ENCODE measurements around the gene ALAS1.

ALAS1 gene

DNA sequence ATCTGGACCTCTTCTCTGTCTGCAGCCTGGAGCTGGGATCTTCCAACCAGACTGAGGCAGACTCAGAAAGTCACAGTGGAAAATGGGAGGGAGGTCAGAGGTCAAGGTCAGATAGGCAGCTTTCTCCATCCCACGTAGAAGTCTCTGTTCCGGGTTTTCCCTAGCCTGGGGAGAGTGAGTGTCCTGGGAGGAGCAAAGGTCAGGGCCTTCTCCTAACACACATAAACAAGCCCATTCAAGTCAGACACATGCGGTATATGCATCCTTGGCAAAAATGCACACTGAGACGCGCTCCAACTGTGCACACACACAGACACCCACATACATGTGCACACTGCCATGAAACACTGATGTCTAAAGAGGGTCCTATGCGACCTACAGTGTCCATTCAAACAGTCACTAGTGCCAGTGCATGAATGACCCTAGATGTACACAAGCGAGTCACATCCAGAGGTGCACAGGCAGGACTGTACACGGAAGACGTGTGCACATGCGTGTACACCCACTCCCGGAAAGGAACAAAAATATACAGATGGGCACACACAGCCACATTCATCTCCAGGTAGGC, 40.3 kb downstream of the ALAS1 start:
- DNase-seq, result peak; percentile 31

DNA sequence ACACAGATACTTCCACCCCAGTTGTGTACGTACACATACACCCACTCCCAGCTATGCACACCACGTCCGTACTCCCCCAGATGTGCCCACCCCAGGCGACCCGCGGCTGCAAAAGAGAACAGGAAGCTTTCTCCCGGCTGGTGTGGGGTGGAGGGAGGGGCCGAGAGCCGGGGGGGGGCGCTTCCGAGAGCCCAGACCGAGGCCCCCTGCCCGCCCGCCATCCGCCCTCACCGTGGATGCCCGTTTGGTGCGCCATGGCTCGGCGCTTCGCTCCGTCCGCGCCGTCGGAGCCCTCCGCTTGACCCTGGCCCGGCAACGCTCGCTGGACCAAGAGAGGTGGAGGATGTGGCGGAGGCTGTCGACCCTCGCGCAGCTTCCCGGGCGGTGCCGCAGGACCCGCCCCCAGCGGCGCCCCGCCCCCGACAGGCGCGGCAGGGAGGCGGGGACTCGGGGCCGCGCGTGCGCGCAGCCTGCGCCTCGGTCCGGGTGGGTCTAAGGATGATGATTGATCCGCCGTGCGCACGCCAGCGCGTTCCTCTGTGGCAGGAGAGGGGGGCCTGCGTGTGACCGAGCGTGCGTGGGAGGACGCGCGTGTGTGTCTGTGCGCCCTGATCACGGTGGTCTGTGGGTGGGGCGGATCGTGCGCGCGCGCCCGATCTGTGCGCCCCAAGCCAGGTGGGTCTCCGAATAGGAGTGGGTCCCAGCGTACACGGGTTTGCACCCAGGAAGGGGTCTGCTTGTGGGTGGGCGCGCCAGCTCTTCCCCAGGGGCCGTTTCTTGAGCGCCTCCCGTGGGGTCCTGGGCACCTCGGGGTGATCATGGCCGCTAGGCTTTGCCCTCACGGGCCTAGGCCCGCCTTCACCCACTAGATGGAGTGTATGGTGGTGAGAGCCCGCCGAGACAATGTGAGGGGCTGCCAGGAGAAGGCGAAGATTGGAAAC, 41.1 kb downstream of the ALAS1 start, which contains the start of gene TWF2:
TWF2 (minus strand) TSS at position 398 of the 941 bp plus-strand sequence; CDS start at position 256, 142 bp downstream.
- peak; percentile 69 for DNase-seq

DNA sequence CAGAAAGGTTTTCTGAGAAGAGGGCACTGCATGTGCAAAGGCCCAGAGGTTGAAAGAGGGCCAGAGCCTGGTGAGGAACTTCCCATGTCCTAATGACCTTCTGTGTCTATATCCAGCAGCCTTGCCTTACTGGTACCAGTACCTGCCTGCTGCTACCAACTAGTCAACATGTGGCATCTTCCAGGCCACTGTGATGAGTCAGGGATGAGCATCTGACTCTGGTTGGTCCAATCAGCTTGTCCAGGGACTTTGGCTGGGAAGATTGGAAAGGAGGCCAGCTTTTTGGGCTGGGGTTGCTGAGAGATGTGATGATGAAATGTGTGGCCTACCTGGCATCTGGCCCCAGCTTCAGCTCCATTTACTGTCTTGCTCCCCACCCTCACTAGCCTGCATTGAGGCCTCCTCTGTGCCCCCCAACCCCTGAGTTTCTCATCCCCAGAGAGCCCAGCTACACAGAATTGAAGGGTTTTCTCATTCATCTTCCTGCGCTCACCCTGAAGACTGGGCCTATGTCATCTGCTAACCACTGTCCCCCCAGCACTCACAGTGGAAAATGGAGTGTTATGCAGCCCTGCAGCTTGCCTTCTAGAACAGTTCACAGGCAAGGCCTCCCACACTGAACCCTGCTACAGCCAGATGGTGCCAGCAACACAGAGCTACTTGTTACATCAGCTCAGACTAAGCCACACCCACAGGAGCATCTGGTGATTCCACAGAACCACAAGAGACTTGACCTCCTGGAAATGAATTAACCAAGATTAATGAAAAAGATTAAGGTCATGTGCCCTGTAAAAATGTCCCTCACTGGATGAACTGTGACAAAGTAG, 42.3 kb downstream of the ALAS1 start:
- DNase-seq, result peak; percentile 67

DNA sequence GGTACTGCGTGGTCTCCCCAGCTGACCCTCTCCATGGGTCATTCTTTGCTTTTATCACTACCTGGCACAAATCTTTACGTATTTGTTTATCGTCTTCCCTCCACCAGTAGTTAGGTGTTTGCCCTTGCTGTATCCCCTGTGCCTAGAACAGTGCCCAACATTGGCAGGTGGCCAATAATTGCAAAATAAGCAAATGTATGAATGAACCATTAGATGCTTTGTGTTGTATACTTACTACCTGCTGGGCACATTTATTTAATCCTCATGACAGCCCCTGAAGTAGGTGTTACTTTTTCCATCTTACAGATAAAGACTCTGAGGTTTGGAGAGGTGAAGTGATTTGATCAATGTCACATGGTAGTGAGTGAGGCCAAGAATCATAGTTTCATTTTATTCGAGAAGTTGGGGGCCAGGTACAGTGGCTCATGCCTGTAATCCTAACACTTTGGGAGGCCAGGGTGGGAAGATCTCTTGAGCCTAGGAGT, 43.0 kb downstream of the ALAS1 start:
- no peak for DNase-seq

DNA sequence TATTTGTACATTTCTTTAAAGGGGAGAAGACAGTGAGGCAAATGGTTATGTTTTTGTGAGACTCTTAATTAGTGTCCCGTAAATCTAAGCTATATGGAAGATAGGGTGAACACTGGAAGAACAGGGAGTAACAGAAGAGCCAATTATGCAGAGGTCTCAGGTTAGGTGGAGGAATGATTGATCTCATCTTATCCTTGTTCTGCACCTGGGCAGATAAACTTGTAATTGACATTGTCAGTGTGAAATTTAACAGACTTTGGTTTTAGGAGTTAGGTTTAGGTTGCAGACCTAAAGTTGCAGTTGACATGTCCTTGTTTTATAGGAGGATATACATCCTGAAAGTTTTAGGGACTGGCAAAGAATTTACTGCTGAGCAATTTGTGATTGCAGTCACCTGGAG, 44.1 kb downstream of the ALAS1 start:
- DNase-seq, result no peak

DNA sequence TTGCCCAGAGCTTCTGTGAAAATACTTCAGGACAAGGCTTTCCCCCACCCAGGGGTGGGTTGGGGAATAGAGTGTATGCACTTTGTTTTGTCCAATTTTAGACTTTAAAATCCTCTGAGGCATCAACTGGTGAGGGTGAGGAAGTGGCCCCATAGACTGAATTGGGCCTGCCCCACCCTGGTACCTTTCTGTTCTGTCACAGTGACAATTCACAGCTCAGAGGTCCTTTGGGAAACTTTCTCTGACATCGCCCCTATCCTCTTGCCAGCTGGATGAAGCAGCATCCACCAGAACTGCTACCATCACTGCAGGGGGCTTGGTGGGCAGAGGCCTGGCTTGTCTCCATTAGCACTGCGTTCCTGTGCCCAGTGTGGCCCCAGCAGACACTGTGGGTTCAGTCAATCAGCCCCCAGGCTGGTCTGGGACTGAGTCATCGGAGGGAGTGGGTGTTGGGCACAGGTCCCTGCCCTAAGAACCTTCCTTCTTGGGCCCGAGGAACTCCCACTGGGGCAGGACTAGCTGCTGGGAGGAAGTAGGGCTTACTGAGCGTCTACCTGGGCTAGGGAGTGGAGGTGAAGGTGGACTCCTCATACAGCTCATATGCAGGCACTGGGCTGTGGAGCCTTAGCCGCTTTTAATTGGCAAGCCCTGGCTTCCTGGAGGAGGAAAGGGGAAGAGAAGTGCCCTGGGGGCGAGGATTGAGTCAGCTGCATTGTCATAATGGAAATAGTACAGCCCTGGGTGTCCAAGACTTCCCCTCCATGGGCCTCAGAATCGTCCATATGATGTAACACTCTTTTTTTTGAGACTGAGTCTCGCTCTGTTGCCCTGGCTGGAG, 46.0 kb downstream of the ALAS1 start:
- DNase-seq, result no peak

DNA sequence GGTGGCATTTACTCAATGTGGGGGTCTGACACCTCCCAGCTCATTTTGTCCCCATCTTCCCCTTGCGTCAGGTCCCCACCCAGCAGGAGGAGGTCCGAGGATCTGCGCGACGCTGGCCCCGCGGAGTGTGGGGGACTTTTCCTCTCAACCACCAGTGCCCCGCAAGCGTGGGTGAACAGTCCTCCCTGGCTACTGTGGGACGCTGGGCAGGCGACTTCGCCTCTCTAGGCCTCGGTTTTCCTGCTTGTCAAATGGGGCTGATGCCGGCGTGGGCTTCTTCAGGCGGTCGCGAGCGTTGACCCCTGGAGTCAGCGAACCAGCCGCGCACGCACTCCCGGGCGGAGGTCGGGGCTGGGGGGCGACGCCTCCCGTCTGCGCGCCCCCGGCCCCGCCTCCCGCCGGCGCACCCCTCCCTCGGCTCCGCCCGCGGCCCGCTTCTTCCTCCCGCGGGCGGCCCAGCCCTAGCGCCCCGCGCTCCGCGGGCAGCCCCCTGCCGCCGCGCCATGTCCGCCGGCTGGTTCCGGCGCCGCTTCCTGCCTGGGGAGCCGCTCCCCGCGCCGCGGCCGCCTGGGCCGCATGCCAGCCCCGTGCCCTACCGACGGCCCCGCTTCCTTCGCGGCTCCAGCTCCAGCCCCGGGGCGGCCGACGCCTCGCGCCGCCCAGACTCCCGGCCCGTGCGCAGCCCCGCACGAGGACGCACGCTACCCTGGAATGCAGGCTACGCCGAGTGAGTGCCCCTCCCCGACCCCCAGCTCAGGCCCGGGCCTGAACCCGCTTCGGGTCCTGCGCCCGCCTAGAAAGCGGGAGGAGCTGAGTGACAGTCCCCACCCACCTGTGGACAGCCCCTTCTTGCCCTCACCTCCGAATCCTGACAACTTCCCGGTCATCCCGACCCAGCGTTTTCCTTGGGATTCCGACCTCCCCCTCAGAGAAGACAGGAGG, 47.6 kb downstream of the ALAS1 start, which contains the start of gene PPM1M:
PPM1M (plus strand) TSS at position 438 of the 942 bp plus-strand sequence; CDS start at position 504, 66 bp downstream.
- peak; percentile 49 for DNase-seq

DNA sequence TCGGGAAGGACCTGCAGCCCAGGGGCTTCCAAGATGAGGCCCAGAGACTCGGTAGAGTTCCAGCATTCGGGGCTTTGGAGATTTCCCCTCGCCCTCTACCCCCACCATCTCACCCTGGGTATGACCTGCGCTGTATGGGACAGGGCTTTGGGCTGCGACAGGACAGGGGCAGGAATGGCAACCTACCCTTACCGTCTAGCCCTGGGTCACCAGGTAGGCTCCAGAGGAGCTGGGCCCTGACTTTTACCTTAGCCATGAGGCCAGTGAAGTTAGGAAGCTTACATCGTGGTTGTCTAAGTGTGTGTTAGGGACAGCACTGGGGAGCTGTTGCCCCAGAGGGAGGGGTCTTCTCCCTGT, 48.3 kb downstream of the ALAS1 start:
- peak; percentile 45 for DNase-seq

DNA sequence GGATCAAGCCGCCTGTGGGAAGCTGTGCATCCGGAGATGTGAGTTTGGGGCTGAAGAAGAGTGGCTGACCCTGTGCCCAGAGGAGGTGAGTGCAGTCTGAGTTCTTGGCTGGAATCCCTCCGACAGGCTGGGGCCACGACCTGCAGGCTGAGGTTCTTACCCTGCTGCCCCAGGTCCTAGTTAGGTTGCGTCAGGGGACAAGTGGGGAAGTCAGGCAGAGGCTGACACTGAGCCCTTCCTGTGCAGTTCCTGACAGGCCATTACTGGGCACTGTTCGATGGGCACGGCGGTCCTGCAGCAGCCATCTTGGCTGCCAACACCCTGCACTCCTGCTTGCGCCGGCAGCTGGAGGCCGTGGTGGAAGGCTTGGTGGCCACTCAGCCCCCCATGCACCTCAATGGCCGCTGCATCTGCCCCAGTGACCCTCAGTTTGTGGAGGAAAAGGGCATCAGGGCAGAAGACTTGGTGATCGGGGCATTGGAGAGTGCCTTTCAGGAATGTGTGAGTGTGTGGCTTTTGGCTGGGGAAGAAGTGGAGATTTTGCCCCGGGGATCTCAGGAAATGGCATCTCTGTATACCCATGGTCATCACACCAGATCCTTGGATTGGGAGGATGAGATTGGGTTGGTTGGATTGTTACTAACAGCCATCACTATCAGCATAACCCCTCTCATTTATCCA, 48.9 kb downstream of the ALAS1 start:
- DNase-seq, result peak; percentile 56

DNA sequence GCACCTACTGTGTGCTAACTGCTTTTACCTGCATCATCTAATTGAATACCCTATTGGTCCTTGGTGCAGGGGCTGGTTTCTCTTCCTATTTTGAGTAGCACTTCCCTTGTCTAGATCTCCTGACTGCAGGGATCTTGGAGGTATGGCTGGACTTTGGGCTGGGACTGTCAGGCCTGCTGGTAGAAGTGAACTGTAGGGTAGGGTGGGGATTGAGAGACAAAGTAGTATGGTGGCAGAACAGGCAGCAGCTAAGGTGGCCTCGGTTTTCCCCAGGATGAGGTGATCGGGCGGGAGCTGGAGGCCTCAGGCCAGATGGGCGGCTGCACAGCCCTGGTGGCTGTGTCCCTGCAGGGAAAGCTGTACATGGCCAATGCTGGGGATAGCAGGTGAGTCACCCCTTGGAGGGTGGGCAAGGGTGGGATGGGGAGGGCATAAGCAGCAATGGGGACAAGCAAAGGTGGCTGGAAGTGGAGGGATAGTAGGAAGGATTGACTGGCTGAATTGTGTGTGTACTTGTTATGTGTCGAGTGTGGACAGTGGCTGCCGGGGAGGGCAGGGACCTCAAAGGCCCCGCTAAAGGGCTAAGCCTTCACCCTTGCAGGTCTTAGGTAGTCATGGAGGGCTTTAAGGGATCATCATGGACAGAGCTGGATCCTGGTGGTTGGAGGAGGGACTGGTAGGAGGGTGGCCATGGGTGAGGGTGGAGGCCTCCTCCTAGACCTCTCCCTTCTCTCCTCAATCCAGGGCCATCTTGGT, 49.6 kb downstream of the ALAS1 start:
- DNase-seq, result peak; percentile 14

DNA sequence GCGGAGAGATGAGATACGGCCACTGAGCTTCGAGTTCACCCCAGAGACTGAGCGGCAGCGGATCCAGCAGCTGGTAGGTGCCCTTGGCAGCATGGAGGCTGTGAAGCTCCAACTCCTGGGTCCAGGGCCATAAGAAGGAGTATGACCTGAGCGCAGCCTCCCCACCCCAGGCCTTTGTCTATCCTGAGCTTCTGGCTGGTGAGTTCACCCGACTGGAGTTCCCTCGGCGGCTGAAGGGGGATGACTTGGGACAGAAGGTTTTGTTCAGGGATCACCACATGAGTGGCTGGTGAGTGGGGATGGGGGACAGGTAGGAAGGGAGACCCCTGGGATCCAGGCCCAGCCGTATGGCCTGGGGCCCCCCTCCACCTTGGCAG, 50.2 kb downstream of the ALAS1 start:
- no peak for DNase-seq

DNA sequence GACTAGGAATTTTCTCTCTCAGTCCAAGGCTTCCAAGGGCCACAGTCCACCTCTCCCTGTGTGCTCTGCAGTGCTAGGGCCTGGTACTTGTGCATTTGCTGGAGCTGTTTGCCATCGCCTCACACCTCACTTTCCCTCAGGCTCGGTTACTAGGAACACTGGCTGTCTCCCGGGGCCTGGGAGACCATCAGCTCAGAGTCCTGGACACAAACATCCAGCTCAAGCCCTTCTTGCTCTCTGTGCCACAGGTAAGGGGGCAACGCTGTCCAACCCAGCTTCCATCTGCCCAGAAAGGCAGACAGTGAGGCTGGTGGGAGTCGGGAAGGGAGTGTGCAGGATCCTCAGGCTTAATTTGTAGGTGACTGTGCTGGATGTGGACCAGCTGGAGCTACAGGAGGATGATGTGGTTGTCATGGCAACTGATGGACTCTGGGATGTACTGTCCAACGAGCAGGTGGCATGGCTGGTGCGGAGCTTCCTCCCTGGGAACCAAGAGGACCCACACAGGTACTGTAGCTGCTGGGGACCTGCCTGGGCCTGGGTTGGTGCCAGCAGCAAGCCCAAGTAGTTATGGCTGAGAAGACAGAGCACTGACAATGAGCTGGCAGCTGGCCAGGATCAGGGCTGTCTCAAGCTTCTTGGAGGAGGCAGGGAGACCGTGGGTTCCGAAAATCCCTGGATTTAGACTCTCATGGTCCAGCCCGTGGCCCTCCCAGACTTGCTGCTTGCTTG, 51.0 kb downstream of the ALAS1 start:
- DNase-seq, result peak; percentile 50

DNA sequence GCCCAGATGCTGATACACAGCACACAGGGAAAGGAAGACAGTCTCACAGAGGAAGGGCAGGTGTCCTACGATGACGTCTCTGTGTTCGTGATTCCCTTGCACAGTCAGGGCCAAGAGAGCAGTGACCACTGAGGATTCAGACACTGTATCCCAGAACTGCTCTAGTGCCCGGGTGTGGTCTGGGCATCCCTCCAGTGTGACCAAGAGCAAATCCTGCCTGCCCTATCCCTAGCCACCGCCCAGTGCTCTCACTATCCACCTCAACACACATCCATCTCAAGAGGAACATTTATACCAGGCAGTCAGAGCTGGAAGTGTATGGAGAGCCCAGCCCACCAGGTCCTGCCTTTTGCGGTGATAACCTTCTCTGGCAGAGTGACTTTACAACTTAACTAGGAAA, 51.7 kb downstream of the ALAS1 start:
- DNase-seq, result no peak

DNA sequence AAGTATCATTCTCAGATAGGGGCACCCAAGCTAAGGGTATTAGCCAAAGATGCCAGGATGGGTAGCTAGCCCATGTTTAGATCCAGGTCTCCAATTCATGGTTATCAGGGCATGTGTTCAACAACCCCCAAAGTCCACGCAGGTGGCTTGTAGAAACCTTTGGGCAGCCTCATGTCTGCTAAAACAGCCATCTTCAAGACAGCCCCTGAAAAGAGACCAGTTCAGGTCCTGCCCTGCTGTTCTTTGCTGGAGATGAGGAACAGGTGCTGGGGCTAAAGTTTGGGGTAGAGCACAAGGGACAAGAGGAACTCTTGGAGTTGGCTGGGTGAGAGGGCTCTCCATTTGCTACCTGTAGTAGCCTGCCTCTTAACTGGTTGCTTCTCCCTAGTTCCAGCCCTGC, 52.2 kb downstream of the ALAS1 start:
- no peak for DNase-seq

DNA sequence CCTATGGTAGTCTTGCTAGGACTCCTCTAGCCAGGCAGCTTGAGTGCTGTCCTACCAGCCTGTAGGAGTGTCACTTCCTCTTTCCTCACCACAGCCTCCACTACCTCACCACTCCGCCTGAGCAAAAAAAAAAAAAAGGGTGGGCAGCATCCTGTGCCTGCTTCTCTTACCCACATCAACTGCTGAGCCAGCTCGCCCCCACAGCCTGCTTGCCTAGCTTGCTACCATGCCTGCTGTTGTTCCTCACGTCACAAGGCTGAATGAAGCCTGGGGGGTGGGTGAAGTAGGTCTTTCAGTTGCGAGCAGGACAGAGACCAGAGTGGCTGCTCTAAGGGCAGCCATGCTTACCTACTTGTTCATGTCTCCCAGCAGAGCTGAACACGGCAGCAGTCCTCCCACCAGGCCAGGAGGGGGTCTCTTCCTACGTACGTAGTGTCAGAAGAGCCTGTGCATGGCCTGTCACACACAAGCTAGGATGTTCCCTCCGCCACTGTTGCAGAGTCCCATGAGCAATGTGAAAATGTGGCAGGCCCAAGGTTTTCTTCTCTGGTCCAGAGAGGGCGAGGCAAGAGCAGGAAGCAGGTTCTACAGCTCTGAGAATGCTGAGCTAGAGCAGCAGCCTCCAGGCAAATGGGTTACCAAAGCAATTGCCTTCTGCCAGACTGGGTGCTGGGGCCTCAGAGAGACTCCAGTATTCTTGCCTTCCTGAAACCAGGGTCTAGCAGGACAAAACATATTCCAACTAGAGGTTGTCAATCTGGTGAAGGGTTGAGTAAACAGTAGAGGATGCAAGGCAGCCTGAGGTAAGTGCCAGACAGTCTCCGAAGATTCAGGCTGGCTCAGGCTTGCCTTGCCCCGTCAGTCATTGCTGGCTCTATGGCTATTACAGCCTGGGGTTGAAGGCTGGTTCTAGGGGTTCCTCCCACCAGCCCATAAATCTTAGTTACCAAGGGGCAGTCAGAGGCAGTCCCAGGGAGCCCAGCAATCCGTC, 55.6 kb downstream of the ALAS1 start:
- DNase-seq, result peak; percentile 19

DNA sequence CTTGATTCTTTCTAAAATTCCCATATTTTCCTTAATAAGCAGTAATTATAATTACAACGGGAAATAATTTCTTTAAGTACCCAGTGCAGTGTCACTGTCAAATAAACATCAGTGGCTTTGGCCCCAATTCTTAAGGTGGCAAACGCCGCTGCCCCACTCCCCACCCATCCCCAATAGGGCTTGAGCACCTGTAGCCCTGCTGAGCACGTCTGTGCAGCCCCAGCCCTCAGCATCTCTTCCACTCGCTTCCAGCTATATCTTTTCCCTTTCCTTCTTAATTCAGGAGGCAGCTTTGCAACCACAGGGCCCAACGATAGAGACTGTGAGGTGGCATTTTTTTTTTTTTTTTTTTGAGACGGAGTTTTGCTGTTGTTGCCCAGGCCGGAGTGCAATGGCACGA, 56.6 kb downstream of the ALAS1 start:
- DNase-seq, result no peak

DNA sequence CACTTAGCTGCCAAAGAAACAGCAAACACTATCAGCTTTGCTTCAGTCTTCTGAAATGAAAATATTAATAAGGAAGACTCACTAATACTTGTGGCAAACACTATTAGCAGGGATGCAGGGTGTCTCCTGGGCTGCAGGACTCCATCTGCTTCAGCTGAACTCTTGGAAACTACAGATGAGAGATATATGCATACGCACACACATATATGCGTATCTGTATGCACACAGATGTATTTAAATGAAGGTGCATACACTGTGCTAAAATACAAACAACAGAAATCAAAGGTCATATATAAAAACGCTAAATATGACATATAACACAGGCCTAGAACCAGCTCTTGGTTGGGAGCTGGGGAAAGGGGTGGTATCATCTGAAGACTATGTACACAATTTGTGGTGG, 58.2 kb downstream of the ALAS1 start:
- no peak for DNase-seq

DNA sequence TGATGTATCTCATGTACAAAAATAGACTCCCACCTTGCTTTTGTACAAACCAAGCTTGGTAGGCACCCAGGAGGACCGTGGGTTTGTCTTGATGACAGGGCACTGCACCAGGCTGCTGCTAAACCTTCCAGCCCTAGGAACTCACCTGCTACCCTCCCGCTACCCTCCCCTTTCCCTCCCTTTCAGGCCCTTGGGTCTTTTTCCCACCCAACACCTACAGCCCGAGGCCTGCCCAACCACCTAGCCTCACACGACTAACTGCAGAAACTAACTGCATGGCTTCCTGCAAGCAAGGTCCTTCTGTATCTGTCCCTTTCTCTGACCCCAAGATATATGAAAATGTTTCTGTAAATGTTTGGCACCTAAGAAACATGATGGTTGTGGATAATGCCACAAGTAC, 58.7 kb downstream of the ALAS1 start:
- DNase-seq, result no peak

All from DMS53 (cell line).